ENCODE measurements around the gene TSPYL4.

DNA sequence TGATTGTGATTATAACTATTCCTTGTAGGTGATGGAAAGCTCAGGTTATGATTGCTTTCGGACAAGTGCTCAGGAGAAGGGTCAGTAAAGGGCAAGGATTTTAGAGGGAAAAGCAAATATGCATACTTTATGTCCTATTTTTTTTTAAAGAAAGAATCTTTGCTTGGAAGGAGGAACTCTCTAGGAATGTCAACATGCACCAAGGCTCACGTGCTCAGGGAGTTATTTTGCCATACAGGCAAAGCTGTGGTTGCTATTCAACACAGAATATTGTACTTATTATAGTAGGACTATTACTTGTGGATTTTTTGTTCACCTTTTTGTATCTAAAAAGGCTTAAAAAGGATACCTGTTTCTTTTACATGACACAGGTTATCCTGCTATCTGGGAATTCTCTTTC is 28.8 kb upstream of the TSPYL4 start:
- TF ChIP-seq, protein P1, sequence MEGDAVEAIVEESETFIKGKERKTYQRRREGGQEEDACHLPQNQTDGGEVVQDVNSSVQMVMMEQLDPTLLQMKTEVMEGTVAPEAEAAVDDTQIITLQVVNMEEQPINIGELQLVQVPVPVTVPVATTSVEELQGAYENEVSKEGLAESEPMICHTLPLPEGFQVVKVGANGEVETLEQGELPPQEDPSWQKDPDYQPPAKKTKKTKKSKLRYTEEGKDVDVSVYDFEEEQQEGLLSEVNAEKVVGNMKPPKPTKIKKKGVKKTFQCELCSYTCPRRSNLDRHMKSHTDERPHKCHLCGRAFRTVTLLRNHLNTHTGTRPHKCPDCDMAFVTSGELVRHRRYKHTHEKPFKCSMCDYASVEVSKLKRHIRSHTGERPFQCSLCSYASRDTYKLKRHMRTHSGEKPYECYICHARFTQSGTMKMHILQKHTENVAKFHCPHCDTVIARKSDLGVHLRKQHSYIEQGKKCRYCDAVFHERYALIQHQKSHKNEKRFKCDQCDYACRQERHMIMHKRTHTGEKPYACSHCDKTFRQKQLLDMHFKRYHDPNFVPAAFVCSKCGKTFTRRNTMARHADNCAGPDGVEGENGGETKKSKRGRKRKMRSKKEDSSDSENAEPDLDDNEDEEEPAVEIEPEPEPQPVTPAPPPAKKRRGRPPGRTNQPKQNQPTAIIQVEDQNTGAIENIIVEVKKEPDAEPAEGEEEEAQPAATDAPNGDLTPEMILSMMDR (IDR thresholded peaks at IDR 0.05), result no peak
- TF ChIP-seq EZH2 (IDR thresholded peaks at IDR 0.05) (no peak), EZH2phosphoT487 (IDR thresholded peaks at IDR 0.05) (no peak)

All from neural progenitor cell (in vitro differentiated cells).